SK-N-SH treated with all-trans-retinoic acid at 6 μM for 48 hours (cell line): ENCODE measurements around the gene TMIE.

Source experiments
- ARNTL ChIP-seq: fragments of 450-650 bp; formaldehyde crosslinking; IDR thresholded peaks from 2 replicates; pipeline ENCODE4 v1.5.0; 2020; ENCODE audit warnings: low read depth, mild to moderate bottlenecking, moderate library complexity, borderline replicate concordance
- ESRRG ChIP-seq: fragments of 250-450 bp; sonication (Bioruptor Pico); IDR thresholded peaks from 2 replicates; pipeline ENCODE4 v1.6.1; 2021; ENCODE audit warnings: mild to moderate bottlenecking
- ISL1 ChIP-seq: fragments of 250-450 bp; sonication (Bioruptor Pico); IDR thresholded peaks from 2 replicates; pipeline ENCODE4 v2.1.2; 2022; ENCODE audit warnings: mild to moderate bottlenecking, moderate library complexity
- OSR1 ChIP-seq: fragments of 250-450 bp; sonication (Bioruptor Pico); IDR thresholded peaks from 2 replicates; pipeline ENCODE4 v1.8.0; 2022; ENCODE audit warnings: moderate library complexity, mild to moderate bottlenecking, inconsistent platforms
- RARB ChIP-seq: fragments of 250-450 bp; sonication (Bioruptor Pico); IDR thresholded peaks from 2 replicates; pipeline ENCODE4 v1.8.0; 2021; ENCODE audit warnings: mild to moderate bottlenecking, moderate library complexity
- TCF4 ChIP-seq: fragments of 250-450 bp; sonication (Bioruptor Pico); IDR thresholded peaks from 2 replicates; pipeline ENCODE4 v1.8.0; 2021; ENCODE audit warnings: mild to moderate bottlenecking, moderate library complexity, borderline replicate concordance
- ZC3H10 ChIP-seq: fragments of 250-450 bp; sonication (Bioruptor Pico); IDR thresholded peaks from 2 replicates; pipeline ENCODE4 v1.5.1; 2021; ENCODE audit warnings: mild to moderate bottlenecking, moderate library complexity
- TF ChIP-seq, protein P1 (sequence below): fragments of 250-450 bp; sonication (Bioruptor Pico); IDR thresholded peaks from 2 replicates; pipeline ENCODE4 v1.5.0; 2020; ENCODE audit warnings: mild to moderate bottlenecking, moderate library complexity

DNA sequence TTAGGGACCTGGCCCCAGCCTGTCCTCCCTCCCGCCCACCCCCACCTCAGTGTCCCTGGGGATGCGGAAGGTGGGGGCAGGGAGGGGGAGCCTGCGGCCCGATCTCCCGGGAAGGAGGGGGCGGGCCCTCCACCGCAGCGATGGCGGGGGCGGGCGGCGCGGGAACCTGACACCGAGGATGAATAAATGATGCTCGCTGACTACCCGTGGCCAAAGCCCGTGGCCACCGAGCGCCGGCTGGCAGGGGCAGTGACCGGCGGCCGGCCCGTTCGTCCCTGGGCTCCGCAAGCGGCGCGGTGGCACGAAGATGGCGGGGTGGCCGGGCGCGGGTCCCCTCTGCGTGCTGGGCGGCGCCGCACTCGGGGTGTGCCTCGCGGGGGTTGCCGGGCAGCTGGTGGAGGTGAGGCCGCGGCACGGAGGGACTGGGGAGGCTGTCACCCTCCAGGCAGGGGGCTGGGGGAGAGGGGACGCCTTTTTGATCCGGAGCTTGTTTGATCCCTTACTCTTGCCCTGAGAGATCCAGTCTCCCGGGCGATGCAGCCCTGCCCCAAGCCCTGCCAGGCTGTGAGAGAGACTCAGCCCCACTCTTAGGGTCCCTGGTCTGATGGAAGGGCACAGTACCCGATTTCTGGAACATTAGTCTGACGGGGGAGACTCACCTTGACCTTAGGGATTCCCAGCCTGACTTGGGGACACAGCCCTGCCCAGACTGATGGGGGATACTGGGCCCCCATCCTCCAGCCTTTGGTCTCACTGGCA lies at the start of gene TMIE:
- TF ChIP-seq ESRRG (no peak), ZC3H10 (no peak), TCF4 (CRISPR knock-in tag) (no peak), RARB (no peak), ARNTL (CRISPR knock-in tag) (no peak), ISL1 (CRISPR knock-in tag) (no peak), OSR1 (CRISPR knock-in tag) (no peak)
- TF ChIP-seq, protein P1, sequence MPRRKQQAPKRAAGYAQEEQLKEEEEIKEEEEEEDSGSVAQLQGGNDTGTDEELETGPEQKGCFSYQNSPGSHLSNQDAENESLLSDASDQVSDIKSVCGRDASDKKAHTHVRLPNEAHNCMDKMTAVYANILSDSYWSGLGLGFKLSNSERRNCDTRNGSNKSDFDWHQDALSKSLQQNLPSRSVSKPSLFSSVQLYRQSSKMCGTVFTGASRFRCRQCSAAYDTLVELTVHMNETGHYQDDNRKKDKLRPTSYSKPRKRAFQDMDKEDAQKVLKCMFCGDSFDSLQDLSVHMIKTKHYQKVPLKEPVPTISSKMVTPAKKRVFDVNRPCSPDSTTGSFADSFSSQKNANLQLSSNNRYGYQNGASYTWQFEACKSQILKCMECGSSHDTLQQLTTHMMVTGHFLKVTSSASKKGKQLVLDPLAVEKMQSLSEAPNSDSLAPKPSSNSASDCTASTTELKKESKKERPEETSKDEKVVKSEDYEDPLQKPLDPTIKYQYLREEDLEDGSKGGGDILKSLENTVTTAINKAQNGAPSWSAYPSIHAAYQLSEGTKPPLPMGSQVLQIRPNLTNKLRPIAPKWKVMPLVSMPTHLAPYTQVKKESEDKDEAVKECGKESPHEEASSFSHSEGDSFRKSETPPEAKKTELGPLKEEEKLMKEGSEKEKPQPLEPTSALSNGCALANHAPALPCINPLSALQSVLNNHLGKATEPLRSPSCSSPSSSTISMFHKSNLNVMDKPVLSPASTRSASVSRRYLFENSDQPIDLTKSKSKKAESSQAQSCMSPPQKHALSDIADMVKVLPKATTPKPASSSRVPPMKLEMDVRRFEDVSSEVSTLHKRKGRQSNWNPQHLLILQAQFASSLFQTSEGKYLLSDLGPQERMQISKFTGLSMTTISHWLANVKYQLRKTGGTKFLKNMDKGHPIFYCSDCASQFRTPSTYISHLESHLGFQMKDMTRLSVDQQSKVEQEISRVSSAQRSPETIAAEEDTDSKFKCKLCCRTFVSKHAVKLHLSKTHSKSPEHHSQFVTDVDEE (CRISPR knock-in tag), result no peak
